Esophagus muscularis mucosa (tissue), 4 donors: ENCODE measurements around the gene TCF7. TPM values are rescaled to one million over a fixed set of nuclear protein-coding genes. Genes with fewer than 3 reads are reported as not detected.

ENCODE experiments used
- DNase-seq: peaks from one replicate; pipeline ENCODE4 v3.0.0-alpha.2; 2017; ENCODE audit errors: extremely low spot score
- H3K27ac ChIP-seq, 4 donors: fragments of 200-600 bp; sonication (generic); replicated peaks in 1 of 4; 1 replicate in 3 of 4; 2 replicates in 1 of 4; pipeline ENCODE4 v1.5.1; 2016 to 2019; ENCODE audit warnings: mild to moderate bottlenecking in 1 of 4
- H3K27me3 ChIP-seq, 4 donors: fragments of 200-600 bp; sonication (generic); one replicate each; pipeline versions ENCODE4 v1.5.1 to v1.6.0; 2016 to 2019
- H3K36me3 ChIP-seq, 4 donors: fragments of 200-600 bp; sonication (generic); one replicate each; pipeline ENCODE4 v1.5.1; 2016 to 2019
- H3K4me1 ChIP-seq, 4 donors: fragments of 200-600 bp; sonication (generic); one replicate each; pipeline ENCODE4 v1.5.1; 2016 to 2019
- H3K4me3 ChIP-seq, 4 donors: fragments of 200-600 bp; sonication (generic); 1 replicate in 2 of 4; 2 replicates in 2 of 4; pipeline ENCODE4 v1.5.1; 2016 to 2019; ENCODE audit warnings: mild to moderate bottlenecking in 4 of 4, moderate library complexity in 1 of 4
- H3K9me3 ChIP-seq, 4 donors: fragments of 200-600 bp; sonication (generic); 1 replicate in 3 of 4; 2 replicates in 1 of 4; pipeline ENCODE4 v1.5.1; 2016 to 2019
- EP300 ChIP-seq: sonication (generic); formaldehyde crosslinking; IDR thresholded peaks from one replicate; pipeline ENCODE4 v1.6.1; 2017; ENCODE audit warnings: antibody characterized with exemption
- POLR2A ChIP-seq: fragments of 450-650 bp; IDR thresholded peaks from one replicate; pipeline ENCODE4 v1.6.1; 2017; ENCODE audit warnings: antibody characterized with exemption, moderate library complexity, mild to moderate bottlenecking, low read depth
- POLR2AphosphoS5 ChIP-seq, 2 donors: sonication (generic); formaldehyde crosslinking; IDR thresholded peaks; one replicate each; pipeline ENCODE4 v1.6.1; 2017; ENCODE audit warnings: antibody characterized with exemption in 2 of 2
- WGBS: methylation state at CpG from one replicate; pipeline ENCODE4 v1.1.5; 2018; 5-methylcytosine and 5-hydroxymethylcytosine counted together
- intact Hi-C: fragments of 100-400 bp; cut with DNase I; formaldehyde crosslinking; loops from one replicate; pipeline ENCODE4 v1.15.1; 2023
- total RNA-seq, 4 donors: library from RNA; depleted of rRNA; stranded (reverse); fragments of >200 nt; gene quantifications; one replicate each; pipeline versions ENCODE4 v1.1.0 to v1.2.1, GENCODE V29; 2016
- TF ChIP-seq, protein P1 (sequence below), 3 experiments: fragments of 200-600 bp in 2 of 3; fragments of 450-650 bp in 1 of 3; sonication (generic) in 2 of 3; IDR thresholded peaks; one replicate each; pipeline ENCODE4 v1.5.1; 2017 to 2019; ENCODE audit warnings: antibody characterized with exemption in 3 of 3, mild to moderate bottlenecking in 2 of 3, moderate library complexity in 1 of 3

TCF7 gene
- total RNA-seq, 4 donors from 2014 or later: 0.99 to 2.1 (median 1.5) TPM

DNA sequence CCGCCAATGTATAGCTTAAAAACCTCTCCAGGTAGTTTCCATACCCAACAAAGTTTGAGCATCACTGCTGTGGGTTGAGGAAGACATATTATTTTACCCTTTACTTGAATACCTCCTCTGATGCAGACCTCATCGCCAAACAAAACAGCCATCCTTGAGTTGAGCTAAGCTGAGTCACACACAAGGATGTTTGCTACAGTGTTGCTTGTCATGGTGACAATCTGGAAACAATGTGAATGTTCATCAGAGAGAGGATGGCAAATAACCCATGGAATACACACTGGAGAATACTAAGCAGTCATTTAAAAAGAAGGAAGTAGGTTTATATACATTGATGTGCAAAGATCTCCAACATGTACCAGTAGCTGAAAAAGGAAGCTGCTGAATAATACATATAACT is 41.1 kb upstream of the TCF7 start:
- Histone ChIP-seq H3K27ac (no peak overlapping the region), H3K9me3 (no peaks in the 10 kb centered on the region), H3K36me3 (no peaks in the 10 kb centered on the region), H3K4me3 (no peak overlapping the region), H3K27me3 (peaks cover 0 to 29% (median 0%) of the 10 kb centered on the region in 4 donors), H3K4me1 (peaks cover 7 to 17% (median 8%) of the 10 kb centered on the region in 4 donors)
- no peak for DNase-seq
- intact Hi-C loops: no loop called here
- TF ChIP-seq POLR2AphosphoS5 (IDR thresholded peaks at IDR 0.05) (no peak), EP300 (no peak), POLR2A (no peak)
- TF ChIP-seq, protein P1, sequence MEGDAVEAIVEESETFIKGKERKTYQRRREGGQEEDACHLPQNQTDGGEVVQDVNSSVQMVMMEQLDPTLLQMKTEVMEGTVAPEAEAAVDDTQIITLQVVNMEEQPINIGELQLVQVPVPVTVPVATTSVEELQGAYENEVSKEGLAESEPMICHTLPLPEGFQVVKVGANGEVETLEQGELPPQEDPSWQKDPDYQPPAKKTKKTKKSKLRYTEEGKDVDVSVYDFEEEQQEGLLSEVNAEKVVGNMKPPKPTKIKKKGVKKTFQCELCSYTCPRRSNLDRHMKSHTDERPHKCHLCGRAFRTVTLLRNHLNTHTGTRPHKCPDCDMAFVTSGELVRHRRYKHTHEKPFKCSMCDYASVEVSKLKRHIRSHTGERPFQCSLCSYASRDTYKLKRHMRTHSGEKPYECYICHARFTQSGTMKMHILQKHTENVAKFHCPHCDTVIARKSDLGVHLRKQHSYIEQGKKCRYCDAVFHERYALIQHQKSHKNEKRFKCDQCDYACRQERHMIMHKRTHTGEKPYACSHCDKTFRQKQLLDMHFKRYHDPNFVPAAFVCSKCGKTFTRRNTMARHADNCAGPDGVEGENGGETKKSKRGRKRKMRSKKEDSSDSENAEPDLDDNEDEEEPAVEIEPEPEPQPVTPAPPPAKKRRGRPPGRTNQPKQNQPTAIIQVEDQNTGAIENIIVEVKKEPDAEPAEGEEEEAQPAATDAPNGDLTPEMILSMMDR (IDR thresholded peaks at IDR 0.05): no peak
- WGBS: 100% methylated on average over 2 of the region's 2 CpGs

DNA sequence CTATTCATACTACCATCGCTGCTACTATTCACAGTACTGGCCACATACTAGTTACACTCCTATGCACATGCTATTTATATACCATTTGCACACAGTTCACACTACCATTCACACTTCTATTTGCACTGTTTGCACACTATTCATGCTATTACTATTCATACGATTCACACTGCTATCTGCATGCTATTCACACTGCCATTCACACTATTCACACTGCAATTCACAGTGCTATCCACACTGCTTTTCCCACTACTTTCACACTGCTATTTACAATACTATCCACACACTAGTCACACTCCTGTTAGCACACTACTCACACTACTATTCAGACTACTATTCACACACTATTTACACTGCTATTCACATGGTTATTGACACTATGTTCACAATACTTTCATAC is 39.4 kb upstream of the TCF7 start:
- H3K4me1 ChIP-seq: peaks cover 7 to 14% (median 8%) of the 10 kb centered on the region in 4 donors
- DNase-seq: no peak
- H3K27me3 ChIP-seq: peaks cover 0 to 29% (median 0%) of the 10 kb centered on the region in 4 donors
- no peaks in the 10 kb centered on the region for H3K36me3 ChIP-seq
- intact Hi-C loops: no loop called here
- 98% methylated on average over 2 of the region's 2 CpGs for WGBS
- H3K9me3 ChIP-seq: no peaks in the 10 kb centered on the region
- no peak overlapping the region for H3K4me3 ChIP-seq
- no peak overlapping the region for H3K27ac ChIP-seq
- TF ChIP-seq POLR2AphosphoS5 (IDR thresholded peaks at IDR 0.05): no peak
- no peak for TF ChIP-seq EP300
- no peak for TF ChIP-seq POLR2A
- TF ChIP-seq, protein P1 (IDR thresholded peaks at IDR 0.05): no peak

DNA sequence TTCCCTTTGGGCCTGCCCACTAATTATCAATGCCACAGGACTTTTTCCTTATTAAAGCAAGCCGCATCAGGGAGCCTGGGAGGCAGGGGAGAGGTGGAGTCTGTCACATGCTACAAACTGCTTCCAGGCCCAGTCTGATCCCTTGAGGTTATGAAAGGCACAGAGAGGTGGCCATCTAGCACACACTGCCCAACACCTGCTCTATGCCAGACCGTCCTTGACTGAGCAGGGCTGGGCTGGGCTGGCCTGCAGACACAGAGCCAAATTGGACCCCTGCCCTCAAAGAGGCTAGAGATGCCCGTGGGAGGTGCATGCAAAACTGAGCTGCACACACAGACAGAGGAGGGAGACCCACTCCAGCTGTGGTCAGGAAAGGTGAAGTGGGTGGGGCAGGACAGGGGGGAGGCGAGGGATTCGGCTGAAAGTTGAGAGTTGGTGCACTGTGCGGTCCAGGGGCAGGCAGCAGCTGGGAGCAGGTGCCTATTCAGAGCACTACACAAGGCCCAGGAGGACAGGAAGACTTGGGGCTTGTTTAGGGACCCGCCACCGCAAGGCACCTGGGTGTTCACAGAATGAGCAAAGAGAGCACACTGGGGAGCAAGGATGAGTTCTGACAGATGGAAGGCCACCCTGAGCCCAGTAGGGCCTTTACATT is 36.4 kb upstream of the TCF7 start:
- intact Hi-C loops: no loop called here
- WGBS: 81% methylated on average over 8 of the region's 8 CpGs
- no peak overlapping the region for H3K27ac ChIP-seq
- peaks cover 0 to 6% (median 0%) of the 10 kb centered on the region in 4 donors for H3K27me3 ChIP-seq
- no peaks in the 10 kb centered on the region for H3K36me3 ChIP-seq
- H3K9me3 ChIP-seq: no peaks in the 10 kb centered on the region
- no peaks in the 10 kb centered on the region for H3K4me1 ChIP-seq
- DNase-seq: no peak
- H3K4me3 ChIP-seq: no peak overlapping the region
- TF ChIP-seq POLR2AphosphoS5 (IDR thresholded peaks at IDR 0.05): no peak

DNA sequence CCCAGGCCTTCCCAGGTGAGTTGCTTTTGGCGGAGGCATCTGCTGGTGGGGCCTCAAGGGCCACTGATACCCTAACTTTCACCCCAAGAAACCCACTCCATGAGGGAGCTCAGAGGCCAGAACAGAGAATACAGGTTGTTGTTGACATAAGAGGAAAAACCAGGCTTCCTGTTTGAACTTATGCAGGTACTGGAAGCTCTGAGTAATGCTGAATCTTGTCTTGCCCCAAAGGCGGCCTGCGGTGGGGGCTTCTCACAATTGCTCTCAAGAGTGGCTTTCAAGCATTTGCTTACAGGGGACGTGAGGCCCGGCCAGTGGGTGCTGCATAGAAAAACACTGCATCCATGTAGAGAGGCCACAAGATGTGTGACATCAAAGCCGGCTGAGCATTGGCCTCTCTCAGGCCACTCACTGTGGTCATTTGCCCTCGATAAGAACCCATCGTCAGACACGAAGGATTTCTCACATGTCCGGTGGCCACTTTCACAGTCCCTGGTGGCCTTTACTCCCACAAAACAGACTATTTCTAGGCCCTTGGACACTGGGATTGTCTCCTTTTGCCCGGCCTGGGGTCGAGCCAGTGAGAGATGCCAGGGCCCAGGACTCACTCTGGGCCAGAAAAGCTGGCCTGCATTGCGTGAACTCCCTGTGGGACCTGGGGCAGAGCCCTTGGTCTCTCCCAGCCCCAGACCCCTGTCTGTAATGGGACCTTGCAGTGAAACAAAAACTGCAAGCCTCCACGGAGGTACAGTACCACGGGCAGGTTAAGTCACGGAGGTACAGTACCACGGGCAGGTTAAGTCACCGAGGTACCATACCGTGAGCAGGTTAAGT is 34.5 kb upstream of the TCF7 start:
- no peaks in the 10 kb centered on the region for H3K27me3 ChIP-seq
- no peak overlapping the region for H3K4me3 ChIP-seq
- H3K27ac ChIP-seq: no peak overlapping the region
- H3K9me3 ChIP-seq: no peaks in the 10 kb centered on the region
- no peaks in the 10 kb centered on the region for H3K4me1 ChIP-seq
- 90% methylated on average over 19 of the region's 19 CpGs for WGBS
- TF ChIP-seq EP300 (no peak), POLR2AphosphoS5 (IDR thresholded peaks at IDR 0.05) (no peak), POLR2A (no peak)
- TF ChIP-seq, protein P1 (IDR thresholded peaks at IDR 0.05): no peak
- intact Hi-C loops: no loop called here
- no peaks in the 10 kb centered on the region for H3K36me3 ChIP-seq
- DNase-seq: no peak

DNA sequence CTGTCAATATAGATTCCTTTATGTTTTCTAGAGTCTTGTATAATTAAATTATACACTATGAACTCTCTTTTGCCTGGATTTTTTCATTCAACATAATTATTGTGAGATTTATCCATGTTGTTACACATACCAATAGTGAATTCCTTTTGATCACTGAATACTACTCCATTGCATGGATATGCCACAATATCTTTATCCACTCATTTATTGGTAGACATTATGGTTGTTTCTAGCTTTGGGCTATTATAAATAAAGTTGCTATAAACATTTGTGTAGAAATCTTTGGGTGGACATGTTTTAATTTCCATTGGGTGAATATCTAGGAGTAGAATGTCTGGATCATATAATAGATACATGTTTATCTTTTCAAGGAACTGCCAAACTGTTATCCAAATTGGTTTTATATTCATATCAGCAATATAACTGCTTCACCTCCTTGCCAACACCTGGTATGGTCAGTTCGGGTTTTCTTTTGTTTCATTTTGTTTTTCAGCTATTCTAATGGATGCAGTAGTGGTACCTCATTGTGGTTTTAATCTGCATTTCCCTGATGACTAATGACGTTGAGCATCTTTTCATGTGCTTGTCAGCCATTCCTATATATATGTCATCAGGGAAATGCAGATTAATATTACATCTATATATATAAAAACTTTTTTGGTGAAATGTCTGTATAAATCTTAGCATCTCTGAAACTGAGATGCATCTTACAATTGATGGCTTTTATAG is 32.1 kb upstream of the TCF7 start:
- TF ChIP-seq POLR2A (no peak), EP300 (no peak), POLR2AphosphoS5 (IDR thresholded peaks at IDR 0.05) (no peak)
- TF ChIP-seq, protein P1 (IDR thresholded peaks at IDR 0.05): no peak
- H3K4me3 ChIP-seq: no peak overlapping the region
- intact Hi-C loops: no loop called here
- H3K27ac ChIP-seq: no peak overlapping the region
- no peaks in the 10 kb centered on the region for H3K9me3 ChIP-seq
- no peak for DNase-seq
- no peaks in the 10 kb centered on the region for H3K36me3 ChIP-seq
- WGBS: 81% methylated on average over 2 of the region's 2 CpGs
- no peaks in the 10 kb centered on the region for H3K4me1 ChIP-seq
- no peaks in the 10 kb centered on the region for H3K27me3 ChIP-seq
